Measurements from ENCODE around the gene EPHA1.

DNA sequence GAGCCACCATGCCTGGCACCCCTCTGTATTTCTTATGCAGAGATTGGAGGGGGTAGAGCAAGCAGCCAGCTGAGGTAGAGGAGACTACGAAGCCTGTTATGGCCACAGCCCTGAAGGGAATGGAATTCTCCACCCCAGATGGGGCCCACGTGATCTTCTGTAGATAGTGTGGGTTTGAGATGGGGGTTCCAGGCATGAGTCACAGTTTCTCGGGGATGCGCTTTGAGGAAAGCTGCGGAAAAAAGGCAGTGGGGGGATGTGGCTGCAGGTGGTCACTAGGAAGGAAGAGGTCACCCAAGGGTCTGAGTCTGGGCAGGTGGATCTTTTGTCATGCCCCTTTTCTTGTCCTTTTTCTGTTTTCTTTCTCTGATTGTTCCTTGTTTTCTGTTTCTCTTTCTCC is 57.6 kb downstream of the EPHA1 start:
- TF ChIP-seq, protein P1, sequence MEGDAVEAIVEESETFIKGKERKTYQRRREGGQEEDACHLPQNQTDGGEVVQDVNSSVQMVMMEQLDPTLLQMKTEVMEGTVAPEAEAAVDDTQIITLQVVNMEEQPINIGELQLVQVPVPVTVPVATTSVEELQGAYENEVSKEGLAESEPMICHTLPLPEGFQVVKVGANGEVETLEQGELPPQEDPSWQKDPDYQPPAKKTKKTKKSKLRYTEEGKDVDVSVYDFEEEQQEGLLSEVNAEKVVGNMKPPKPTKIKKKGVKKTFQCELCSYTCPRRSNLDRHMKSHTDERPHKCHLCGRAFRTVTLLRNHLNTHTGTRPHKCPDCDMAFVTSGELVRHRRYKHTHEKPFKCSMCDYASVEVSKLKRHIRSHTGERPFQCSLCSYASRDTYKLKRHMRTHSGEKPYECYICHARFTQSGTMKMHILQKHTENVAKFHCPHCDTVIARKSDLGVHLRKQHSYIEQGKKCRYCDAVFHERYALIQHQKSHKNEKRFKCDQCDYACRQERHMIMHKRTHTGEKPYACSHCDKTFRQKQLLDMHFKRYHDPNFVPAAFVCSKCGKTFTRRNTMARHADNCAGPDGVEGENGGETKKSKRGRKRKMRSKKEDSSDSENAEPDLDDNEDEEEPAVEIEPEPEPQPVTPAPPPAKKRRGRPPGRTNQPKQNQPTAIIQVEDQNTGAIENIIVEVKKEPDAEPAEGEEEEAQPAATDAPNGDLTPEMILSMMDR (IDR thresholded peaks at IDR 0.05): no peak
- TF ChIP-seq POLR2AphosphoS5 (IDR thresholded peaks at IDR 0.05; ENCODE audit: low read depth, low read length) (no peak), TCF7L2 (IDR thresholded peaks at IDR 0.05; ENCODE audit: low read depth, low read length) (no peak), SIN3A (IDR thresholded peaks at IDR 0.05; ENCODE audit: borderline replicate concordance, insufficient read depth, low read depth, low read length) (no peak)
- TF ChIP-seq, protein P2, sequence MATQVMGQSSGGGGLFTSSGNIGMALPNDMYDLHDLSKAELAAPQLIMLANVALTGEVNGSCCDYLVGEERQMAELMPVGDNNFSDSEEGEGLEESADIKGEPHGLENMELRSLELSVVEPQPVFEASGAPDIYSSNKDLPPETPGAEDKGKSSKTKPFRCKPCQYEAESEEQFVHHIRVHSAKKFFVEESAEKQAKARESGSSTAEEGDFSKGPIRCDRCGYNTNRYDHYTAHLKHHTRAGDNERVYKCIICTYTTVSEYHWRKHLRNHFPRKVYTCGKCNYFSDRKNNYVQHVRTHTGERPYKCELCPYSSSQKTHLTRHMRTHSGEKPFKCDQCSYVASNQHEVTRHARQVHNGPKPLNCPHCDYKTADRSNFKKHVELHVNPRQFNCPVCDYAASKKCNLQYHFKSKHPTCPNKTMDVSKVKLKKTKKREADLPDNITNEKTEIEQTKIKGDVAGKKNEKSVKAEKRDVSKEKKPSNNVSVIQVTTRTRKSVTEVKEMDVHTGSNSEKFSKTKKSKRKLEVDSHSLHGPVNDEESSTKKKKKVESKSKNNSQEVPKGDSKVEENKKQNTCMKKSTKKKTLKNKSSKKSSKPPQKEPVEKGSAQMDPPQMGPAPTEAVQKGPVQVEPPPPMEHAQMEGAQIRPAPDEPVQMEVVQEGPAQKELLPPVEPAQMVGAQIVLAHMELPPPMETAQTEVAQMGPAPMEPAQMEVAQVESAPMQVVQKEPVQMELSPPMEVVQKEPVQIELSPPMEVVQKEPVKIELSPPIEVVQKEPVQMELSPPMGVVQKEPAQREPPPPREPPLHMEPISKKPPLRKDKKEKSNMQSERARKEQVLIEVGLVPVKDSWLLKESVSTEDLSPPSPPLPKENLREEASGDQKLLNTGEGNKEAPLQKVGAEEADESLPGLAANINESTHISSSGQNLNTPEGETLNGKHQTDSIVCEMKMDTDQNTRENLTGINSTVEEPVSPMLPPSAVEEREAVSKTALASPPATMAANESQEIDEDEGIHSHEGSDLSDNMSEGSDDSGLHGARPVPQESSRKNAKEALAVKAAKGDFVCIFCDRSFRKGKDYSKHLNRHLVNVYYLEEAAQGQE (IDR thresholded peaks at IDR 0.05; ENCODE audit: insufficient read depth in 1 of 2, low read depth in 2 of 2, low read length in 1 of 2): no peak

Data from Panc1 (cell line).